HG02763 (cell line): Measurements from ENCODE around the gene TMEM62.
"Not testable (repeated sequence)": the region's sequence is repeated elsewhere in the genome, so short reads cannot be mapped to it uniquely, and the experiment has no call there.

Experiments used
- ATAC-seq: cut with Tn5 transposase; IDR thresholded peaks from one replicate; pipeline ENCODE4 v1.9.1; 2021; ENCODE audit warnings: mild to moderate bottlenecking, moderate library complexity; ENCODE audit not compliant: unreplicated experiment

TMEM62 gene

DNA sequence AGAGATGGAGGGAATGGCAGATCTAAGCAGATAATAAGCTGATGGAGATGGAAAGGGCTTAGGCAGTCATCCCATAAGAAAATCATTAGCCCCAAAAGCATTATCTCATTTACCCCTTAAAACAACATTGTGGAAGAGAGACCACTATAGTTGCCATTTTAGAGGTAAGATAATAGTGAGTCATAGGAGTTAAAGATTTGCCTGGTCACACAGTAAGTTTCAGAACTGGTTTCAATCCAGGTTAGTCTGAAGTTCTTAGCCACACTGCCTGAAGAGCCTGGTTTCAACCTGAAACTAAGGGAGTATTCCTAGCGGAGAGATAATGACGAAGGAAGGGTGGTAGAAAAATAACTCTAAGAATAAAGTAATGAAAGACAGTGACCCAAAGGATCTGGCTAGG, 14.6 kb upstream of the TMEM62 start:
- peak; percentile 48 for ATAC-seq

DNA sequence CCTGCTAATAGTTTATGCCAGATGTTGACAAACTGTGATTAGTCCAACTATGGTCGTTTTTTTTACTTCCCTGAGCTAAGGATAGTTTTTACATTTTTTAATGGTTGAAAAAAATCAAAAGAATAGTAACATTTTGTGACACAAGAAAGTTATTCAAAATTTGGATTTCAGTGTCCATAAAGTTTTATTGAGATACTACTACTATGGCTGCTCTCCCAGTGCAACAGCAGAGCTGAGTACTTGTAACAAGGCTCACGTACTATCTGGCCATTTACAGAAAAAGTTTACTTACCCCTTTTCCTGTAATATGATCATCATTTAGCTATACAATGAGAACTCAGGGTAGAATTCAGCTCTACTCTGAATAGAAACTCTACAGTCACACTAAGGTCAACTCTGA, 11.5 kb upstream of the TMEM62 start:
- ATAC-seq = no peak

DNA sequence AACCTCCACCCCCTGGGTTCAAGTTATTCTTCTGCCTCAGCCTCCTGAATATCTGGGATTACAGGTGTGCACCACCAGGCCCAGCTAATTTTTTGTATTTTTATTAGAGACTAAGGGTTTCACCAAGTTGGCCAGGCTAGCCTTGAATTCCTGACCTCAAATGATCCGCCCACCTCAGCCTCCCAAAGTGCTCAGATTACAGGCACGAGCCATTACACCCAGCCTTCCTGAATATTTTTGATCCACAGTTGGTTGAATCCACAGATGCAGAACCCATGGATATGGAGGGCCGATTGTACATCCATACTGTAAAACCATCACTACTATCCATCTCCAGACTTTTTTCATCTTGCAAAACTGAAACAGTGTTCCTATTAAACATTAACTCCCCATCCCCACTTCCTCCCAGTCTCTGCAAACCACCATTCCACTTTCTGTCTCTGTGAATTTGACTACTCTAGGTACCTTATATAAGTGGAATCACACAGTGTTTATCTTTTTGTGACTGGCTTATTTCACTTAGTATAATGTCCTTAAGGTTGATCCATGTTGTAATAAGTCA, 8.2 kb upstream of the TMEM62 start:
- ATAC-seq = no peak

DNA sequence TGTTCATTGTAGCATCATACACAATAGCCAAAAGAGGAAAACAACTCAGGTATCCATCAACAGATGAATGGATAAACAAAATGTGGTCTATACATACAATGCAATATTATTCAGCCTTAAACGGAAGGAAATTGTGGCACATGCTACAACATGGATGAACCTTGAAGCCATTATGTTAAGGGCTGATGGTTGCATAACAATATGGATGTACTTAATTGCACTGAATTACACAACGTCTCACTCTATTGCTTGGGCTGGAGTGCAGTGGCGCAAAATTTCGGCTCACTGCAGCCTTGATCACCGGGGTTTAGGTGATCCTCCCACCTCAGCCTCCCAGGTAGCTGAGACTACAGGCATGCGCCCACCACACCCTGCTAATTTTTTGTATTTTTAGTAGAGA, 7.0 kb upstream of the TMEM62 start:
- no peak for ATAC-seq

DNA sequence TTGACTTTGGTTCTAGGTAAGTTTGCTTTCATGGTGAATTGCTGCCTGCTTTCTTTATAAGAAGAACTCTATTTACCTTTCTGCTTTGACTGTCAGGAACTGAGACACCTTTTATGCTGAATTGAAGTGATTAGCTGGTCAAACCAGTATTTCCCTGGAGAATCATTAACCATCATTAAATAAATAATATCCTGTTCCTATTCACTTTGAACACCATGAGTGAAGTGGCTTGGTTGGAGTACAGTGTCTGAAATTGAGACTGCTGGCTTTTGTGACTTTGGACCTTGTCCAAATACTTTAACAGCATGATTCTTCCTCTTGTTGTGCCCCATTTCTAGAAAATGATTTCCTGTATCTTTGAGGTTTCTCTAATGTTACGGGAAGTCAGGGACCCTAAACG, 5.6 kb upstream of the TMEM62 start:
- ATAC-seq = no peak

DNA sequence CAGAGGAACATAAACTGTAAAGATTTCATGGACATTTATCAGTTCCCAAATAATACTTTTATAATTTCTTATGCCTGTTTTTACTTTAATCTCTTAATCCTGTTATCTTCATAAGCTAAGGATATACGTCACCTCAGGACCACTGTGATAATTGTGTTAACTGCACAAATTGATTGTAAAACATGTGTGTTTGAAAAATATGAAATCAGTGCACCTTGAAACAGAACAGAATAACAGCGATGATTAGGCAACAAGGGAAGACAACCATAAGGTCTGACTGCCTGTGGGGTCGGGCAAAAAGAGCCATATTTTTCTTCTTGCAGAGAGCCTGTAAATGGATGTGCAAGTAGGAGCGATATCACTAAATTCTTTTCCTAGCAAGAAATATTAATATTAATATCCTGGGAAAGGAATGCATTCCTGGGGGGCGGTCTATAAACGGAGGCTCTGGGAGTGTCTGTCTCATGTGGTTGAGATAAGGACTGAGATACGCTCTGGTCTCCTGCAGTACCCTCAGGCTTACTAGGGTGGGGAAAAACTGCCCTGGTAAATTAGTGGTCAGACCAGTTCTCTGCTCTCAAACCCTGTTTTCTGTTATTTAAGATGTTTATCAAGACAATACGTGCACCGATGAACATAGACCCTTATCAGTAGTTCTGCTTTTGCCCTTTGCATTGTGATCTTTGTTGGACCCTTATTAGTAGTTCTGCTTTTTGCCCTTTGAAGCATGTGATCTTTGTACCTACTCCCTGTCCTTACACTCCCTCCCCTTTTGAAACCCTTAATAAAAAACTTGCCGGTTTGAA, 5.0 kb upstream of the TMEM62 start:
- ATAC-seq = not testable (repeated sequence)

DNA sequence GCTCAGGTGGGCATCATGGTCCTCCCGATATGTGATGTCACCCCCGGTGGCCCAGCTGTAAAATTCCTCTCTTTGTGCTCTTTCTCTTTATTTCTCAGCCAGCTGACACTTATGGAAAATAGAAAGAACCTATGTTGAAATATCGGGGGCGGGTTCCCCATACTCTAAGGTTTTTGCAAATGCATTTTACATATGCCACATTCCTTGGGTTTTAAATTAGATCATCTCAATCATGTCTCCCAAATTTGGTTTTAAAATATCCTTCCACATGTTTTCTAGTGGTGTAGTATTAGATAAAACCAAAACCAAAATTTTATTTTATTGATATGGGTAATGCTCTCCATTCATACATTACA, 4.4 kb upstream of the TMEM62 start:
- no peak for ATAC-seq

DNA sequence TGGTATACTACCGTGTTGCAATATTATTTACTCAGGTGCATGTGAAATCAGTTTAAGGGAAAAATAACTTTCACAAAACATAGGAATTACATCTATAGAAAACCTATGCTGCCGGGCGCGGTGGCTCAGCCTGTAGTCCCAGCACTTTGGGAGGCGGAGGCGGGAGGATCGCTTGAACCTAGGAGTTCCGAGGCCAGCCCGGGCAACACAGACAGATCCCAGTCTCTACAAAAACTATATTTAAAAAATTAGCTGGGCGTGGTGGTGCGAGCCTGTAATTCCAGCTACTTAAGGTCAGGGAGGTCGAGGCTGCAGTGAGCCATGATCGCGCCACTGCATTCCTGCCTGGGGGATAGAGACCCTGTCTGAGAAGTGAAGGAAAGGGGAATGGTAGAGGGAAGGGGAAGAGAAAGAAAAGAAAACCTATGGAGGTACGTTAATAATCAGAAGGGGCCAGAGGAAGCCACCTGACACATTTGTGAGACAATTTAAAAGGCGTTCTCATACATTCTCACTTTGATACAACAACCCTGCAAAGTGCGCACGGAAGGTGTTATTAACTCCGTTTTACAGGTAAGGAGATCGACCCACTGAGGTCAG, 456 bp upstream of the TMEM62 start:
- no peak for ATAC-seq

DNA sequence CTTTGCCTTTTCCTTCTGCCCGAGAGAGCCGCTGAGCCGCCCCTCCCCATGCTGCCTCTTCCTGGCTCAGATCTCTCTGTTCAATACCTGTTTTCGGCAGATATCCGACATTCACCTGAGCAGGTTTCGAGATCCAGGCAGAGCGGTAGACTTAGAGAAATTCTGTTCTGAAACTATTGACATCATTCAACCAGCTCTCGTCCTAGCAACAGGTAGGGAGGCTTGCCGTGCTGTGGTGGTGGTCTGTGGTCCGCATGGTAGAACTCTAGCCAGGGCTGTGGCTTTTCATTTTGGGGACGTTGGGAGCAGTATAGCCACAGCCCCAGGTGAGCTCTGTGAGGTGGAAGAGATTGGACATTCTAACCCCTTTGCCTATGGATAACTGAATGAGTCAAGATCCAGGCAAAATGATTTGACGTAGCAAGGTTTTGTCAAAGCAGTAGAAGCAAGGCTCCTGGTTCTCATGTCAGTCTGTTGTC, 810 bp downstream of the TMEM62 start:
- ATAC-seq = no peak

DNA sequence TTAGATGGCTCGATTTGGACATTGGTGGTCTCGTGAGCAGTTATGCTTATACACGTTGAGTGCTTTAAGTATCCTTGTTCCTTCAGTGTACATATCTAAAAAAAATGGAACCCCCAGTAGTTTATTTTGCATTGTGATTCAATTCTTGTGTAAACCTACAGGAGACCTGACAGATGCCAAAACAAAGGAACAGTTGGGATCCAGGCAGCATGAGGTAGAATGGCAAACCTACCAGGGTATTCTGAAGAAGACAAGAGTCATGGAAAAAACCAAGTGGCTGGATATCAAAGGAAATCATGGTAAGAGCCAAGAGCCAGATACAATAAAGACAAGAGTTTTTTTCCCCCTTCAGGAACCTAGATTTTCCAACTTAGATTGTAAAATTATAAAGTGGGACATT, 2.0 kb downstream of the TMEM62 start:
- no peak for ATAC-seq

DNA sequence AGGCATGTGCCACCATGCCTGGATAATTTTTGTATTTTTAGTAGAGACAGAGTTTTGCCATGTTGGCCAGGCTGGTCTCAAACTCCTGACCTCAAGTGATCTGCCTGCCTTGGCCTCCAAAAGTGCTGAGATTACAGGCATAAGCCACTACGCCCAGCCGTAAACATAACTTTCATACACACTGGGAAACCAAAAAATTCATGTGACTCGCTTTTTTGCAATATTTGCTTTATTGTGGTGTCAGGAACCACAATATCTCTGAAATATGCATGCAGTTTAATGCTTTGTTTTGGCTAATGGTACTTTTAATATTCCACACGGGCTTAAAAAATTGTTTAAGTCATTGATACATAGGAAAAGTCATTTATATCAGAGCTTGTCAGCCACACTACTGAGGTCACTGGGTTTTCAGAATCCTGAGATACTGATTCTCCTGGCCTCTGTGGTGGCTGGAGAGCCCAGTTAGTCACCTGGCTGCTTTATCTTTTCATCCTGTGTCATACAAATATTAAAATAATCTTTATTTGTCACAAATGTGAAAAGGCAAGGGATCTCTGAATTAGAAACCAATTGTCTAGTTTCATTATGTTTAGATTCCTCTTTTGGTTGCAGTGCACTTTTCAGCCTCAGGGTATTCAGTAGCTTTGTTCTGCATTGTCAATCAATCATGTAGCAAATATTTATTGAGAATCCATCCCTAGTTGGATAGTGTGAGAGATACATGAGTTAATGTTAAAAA, 10.0 kb downstream of the TMEM62 start:
- ATAC-seq = no peak

DNA sequence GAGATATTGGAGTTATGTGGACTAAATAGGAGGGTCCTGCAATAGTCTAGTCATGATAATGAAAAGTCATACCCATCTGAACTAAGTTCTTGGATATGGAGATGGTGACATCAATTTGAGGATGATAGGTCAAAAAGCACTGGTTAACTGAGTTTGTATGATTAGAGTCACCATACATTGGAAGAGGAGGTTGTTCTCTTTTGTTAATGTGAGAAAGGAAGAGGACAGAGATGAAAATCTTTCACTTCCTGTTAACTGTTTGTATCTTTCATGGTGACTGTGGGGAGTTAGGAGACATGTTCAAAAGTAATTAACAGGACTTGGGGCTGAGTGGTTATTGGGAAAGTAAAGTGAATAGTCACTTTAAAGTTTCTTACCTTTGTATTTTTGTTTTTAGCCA, 11.1 kb downstream of the TMEM62 start:
- ATAC-seq = no peak

DNA sequence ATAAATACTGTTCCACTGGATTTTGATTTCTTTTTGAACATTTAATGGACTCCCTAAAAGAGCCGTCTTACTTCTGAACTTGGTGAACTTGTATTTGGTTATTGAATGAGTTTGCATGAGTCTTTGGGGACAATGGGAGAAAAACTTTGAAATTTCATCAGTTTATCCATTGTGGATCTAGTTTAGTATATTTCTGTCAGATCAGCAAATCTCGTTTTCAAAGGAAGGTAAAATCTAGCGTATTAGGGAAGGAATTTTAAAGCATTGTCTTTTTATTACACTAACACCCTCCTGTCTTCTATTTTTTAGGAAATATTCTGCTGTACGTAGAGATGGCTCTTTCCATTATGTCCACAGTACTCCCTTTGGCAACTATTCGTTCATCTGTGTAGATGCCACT, 12.8 kb downstream of the TMEM62 start:
- no peak for ATAC-seq

DNA sequence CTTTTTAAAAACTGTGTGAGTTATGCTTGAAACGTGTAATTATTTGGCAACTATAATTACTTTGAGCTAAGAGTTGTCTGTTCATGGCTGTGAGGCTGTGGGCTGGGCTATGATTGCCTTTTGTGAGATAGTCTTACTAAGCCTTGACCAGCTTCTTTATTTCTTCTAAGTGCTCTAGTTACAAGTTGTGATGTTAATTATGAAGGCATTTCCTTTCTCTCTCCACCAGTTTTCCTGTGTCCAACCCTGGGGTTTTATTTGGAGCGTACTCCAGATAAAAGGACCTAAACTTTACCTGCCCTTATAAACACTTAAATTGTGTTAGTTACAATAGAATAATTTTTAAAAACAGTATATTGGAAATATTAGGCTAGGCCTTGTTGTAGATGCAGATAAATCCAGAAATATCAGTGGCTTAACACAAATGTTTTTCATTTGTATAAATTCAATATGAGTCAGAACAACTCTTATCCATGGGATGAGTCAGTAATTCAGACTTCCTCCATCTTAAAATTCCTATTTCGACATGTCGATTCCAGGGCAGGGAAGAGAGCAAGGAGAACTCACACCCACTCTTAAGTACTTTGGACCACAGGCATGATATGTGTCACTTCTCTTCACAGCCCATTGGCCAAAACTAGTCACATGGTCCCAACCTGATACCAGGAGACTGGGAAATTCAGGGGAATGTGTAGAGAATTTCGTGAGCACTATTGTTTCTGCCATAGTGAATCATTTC, 17.0 kb downstream of the TMEM62 start:
- no peak for ATAC-seq

DNA sequence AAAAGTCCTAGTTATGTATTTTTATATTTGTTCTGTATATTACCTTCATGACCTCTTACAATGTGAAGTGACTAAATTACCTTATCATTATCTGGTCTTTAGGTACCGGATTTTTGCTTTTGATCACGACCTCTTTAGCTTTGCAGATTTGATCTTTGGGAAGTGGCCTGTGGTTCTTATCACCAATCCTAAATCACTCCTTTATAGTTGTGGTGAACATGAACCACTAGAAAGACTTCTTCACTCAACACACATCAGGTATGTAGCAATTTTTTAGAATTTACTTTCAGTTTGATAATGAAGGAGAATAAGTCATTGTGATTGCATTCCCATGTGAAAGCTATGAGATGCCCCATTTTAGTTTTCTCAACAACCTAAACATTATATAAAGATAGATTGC, 18.3 kb downstream of the TMEM62 start:
- ATAC-seq = no peak

DNA sequence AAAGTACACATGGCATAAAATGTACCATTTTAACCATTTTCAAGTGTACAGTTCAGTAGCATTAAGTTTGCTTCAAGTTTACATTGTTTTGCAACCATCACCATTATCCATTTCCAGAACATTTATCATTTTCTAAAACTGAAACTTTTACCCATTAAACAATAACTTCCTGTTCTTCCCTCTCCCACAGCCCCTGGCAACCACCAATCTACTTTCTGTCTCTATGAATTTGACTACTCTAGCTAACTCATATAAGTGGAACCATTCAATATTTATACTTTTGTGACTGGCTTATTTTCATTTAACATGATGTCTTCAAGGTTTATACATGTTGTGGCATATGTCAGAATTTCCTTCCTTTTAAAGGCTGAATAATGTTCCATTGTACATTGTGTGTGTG, 19.9 kb downstream of the TMEM62 start:
- ATAC-seq = no peak

DNA sequence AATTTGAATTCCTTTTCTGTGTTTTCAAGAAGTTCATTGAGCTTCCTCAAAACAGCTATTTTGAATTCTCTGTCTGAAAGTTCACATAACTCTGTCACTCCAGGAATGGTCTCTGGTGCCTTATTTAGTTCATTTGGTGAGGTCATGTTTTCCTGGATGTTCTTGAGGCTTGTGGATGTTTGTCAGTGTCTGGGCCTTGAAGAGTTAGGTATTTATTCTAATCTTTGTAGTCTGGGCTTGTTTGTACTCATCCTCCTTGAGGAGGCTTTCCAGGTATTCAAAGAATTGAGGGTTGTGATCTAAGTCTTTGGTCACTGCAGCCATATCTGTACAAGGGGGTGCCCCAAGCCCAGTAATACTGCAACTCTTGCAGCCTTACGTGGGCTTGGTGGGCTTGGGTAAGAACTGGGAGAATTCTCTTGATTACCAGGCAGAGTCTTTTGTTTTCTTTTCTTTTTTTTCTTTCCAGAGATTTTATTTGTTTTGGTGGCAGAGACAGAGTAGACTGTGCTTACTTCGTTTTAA, 32.5 kb downstream of the TMEM62 start:
- ATAC-seq = no peak

DNA sequence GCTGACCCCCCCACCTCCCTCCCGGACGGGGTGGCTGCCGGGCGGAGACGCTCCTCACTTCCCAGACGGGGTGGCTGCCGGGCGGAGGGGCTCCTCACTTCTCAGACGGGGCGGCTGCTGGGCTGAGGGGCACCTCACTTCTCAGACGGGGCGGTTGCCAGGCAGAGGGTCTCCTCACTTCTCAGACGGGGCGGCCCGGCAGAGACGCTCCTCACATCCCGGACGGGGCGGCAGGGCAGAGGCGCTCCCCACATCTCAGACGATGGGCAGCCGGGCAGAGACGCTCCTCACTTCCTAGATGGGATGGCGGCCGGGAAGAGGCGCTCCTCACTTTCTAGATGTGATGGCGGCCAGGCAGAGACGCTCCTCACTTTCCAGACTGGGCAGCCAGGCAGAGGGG, 33.9 kb downstream of the TMEM62 start:
- ATAC-seq = not testable (repeated sequence)

DNA sequence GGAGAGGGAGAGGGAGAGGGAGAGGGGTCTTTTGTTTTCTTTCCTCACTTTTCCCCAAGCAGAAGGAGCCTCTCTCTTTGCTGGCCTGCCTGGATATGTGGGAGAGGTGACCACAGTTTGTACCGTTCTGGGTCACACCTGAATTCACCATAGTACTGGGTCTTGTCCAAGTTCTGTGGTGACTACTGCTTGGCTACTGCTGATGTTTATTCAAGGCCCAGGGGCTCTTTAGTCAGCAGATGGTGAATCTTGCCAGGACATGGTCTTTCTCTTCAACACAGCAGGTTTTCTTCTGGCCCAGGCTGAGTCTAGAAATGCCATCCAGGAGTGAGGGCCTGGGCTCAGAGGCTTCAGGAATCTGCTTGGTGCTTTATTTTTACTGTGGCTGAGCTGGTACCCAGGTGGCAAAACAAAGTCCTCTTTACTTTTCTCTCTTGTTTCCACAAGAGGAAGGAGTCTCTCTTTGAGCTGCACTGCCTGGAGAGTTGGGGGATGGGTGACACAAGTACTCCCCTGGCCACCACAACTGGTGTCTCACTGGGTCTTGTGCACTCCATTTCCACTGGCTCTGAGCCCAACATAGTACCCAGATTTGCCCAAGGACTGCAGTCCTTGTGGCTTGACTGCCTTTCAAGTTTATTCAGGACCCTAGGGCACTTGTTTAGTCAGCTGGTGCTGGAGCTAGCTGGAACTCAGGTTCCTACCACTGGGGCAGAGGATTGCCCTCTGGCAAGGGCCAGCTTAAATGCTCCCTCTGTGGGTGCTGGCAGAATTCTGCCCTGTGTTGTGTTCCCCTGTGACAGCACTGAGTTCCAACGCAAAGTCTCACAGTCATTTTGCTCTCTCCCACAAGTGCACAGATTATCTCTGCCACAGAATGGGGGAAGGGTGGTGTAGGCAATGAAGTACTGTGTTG, 35.1 kb downstream of the TMEM62 start:
- no peak for ATAC-seq

DNA sequence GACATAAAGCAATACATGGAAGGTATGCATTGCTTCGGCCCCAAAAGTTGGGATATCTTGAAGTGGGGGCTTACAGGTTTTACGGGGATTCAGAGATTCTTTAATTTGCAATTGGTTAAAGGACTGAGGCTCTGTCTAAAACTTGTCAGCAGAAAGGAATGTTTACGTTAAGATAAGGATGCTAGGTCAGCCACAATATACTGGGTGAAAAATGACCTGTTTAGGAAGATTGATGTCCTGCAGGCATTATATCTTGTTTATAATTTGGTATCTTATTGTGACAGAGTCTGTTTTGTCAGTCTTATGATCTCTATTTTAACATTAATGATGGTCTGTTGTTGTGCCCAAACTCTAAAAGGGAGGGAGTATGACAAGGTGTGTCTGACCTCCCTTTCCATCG, 36.5 kb downstream of the TMEM62 start:
- no peak for ATAC-seq
